PC-3 (cell line): ENCODE results near the gene PPT2.

Experiments
- EZH2 ChIP-seq: fragments of 300-600 bp; sonication (generic); IDR thresholded peaks from one replicate; pipeline ENCODE4 v1.6.1; 2017; ENCODE audit warnings: antibody characterized with exemption, mild to moderate bottlenecking, low read length; ENCODE audit not compliant: unreplicated experiment
- TF ChIP-seq, protein P1 (sequence below): fragments of 300-600 bp; sonication (generic); conservative IDR thresholded peaks from 2 replicates; pipeline ENCODE4 v1.5.1; 2017; ENCODE audit warnings: antibody characterized with exemption, low read depth, mild to moderate bottlenecking, low read length

DNA sequence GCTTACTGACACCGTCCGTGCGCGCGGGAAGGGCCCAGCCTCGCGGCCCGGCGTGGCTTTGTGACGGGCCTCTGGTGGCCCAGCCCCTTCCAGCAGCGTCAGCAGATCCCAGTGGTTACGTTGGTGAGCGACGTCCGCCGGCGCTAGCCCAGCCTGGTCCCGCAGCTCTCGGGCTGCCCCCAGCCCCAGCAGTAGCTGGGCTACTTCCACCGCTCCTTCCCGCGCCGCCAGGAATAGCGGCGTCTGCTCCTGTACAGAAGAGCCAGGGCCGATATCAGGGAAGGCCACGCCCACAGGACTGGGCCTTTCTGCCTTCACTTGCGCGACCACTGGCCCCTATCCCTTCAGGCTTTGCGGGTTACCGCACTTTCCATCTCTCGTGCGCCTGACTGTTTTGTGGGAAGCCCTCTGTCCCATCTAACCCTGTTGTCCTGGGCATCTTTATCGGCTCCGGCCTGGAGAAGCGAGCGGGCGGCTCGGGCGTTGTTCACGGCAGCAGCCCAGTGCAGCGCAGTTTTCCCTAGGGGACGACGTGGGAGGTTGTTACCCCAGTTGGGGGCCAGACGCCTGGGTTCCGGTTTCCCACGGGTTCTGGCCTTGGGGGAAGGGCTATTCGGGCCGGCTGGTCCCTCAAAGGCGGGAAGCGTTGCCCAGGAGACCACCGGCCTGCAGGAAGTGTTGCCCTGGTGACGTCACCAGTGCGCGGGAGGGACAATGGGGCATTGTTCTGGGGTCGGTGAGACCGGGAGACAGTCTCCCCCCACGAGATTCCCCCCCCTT is 42.2 kb downstream of the PPT2 start:
- TF ChIP-seq, protein P1, sequence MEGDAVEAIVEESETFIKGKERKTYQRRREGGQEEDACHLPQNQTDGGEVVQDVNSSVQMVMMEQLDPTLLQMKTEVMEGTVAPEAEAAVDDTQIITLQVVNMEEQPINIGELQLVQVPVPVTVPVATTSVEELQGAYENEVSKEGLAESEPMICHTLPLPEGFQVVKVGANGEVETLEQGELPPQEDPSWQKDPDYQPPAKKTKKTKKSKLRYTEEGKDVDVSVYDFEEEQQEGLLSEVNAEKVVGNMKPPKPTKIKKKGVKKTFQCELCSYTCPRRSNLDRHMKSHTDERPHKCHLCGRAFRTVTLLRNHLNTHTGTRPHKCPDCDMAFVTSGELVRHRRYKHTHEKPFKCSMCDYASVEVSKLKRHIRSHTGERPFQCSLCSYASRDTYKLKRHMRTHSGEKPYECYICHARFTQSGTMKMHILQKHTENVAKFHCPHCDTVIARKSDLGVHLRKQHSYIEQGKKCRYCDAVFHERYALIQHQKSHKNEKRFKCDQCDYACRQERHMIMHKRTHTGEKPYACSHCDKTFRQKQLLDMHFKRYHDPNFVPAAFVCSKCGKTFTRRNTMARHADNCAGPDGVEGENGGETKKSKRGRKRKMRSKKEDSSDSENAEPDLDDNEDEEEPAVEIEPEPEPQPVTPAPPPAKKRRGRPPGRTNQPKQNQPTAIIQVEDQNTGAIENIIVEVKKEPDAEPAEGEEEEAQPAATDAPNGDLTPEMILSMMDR = no peak
- TF ChIP-seq EZH2 = no peak
